ENCODE measurements around the gene SPRY4. TPM values are rescaled to one million over a fixed set of nuclear protein-coding genes. Genes with fewer than 3 reads are reported as not detected.

The SPRY4 gene
- total and polyA plus RNA-seq, 2 of the 13 experiments (the other 11 are each of a cell fraction or from before 2014, with no cell fraction given), result 8.9 to 17.8 TPM

- TF ChIP-seq ZNF407 (CRISPR knock-in tag; IDR thresholded peaks at IDR 0.05; ENCODE audit: not compliant biosample characterization), result peak; percentile 40
- no peak for TF ChIP-seq GTF3A (CRISPR knock-in tag; conservative IDR thresholded peaks at IDR 0.05)
- TF ChIP-seq CREB3 (CRISPR knock-in tag; IDR thresholded peaks at IDR 0.05), result no peak
- TF ChIP-seq PBX3 (CRISPR knock-in tag; IDR thresholded peaks at IDR 0.05; ENCODE audit: borderline replicate concordance), result no peak
- TF ChIP-seq E2F5 (CRISPR knock-in tag; conservative IDR thresholded peaks at IDR 0.05), result no peak
- TF ChIP-seq FOXO1 (CRISPR knock-in tag; IDR thresholded peaks at IDR 0.05), result no peak
- TF ChIP-seq ZNF772 (CRISPR knock-in tag; IDR thresholded peaks at IDR 0.05), result 0 out of 2 replicates have a peak, but pooled peaks have one; percentile 27
- no peak for TF ChIP-seq ZNF232 (CRISPR knock-in tag; IDR thresholded peaks at IDR 0.05; ENCODE audit: borderline replicate concordance)
- TF ChIP-seq, protein P1, sequence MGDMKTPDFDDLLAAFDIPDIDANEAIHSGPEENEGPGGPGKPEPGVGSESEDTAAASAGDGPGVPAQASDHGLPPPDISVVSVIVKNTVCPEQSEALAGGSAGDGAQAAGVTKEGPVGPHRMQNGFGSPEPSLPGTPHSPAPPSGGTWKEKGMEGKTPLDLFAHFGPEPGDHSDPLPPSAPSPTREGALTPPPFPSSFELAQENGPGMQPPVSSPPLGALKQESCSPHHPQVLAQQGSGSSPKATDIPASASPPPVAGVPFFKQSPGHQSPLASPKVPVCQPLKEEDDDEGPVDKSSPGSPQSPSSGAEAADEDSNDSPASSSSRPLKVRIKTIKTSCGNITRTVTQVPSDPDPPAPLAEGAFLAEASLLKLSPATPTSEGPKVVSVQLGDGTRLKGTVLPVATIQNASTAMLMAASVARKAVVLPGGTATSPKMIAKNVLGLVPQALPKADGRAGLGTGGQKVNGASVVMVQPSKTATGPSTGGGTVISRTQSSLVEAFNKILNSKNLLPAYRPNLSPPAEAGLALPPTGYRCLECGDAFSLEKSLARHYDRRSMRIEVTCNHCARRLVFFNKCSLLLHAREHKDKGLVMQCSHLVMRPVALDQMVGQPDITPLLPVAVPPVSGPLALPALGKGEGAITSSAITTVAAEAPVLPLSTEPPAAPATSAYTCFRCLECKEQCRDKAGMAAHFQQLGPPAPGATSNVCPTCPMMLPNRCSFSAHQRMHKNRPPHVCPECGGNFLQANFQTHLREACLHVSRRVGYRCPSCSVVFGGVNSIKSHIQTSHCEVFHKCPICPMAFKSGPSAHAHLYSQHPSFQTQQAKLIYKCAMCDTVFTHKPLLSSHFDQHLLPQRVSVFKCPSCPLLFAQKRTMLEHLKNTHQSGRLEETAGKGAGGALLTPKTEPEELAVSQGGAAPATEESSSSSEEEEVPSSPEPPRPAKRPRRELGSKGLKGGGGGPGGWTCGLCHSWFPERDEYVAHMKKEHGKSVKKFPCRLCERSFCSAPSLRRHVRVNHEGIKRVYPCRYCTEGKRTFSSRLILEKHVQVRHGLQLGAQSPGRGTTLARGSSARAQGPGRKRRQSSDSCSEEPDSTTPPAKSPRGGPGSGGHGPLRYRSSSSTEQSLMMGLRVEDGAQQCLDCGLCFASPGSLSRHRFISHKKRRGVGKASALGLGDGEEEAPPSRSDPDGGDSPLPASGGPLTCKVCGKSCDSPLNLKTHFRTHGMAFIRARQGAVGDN (CRISPR knock-in tag; IDR thresholded peaks at IDR 0.05), result peak; percentile 80
- TF ChIP-seq, protein P2, sequence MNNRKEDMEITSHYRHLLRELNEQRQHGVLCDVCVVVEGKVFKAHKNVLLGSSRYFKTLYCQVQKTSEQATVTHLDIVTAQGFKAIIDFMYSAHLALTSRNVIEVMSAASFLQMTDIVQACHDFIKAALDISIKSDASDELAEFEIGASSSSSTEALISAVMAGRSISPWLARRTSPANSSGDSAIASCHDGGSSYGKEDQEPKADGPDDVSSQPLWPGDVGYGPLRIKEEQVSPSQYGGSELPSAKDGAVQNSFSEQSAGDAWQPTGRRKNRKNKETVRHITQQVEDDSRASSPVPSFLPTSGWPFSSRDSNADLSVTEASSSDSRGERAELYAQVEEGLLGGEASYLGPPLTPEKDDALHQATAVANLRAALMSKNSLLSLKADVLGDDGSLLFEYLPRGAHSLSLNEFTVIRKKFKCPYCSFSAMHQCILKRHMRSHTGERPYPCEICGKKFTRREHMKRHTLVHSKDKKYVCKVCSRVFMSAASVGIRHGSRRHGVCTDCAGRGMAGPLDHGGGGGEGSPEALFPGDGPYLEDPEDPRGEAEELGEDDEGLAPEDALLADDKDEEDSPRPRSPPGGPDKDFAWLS (CRISPR knock-in tag; IDR thresholded peaks at IDR 0.05; ENCODE audit: borderline replicate concordance), result no peak
Observed at GRCh38 chr5:142320851-142321560, 3.8 kb downstream of the SPRY4 start (continued).

Measured in HepG2 (cell line).